ENCODE results near the gene BAHCC1. TPM values are rescaled to one million over a fixed set of nuclear protein-coding genes. Genes with fewer than 3 reads are reported as not detected.

BAHCC1 gene
- total RNA-seq, 1 experiment from 2014 or later = 9.9 TPM

DNA sequence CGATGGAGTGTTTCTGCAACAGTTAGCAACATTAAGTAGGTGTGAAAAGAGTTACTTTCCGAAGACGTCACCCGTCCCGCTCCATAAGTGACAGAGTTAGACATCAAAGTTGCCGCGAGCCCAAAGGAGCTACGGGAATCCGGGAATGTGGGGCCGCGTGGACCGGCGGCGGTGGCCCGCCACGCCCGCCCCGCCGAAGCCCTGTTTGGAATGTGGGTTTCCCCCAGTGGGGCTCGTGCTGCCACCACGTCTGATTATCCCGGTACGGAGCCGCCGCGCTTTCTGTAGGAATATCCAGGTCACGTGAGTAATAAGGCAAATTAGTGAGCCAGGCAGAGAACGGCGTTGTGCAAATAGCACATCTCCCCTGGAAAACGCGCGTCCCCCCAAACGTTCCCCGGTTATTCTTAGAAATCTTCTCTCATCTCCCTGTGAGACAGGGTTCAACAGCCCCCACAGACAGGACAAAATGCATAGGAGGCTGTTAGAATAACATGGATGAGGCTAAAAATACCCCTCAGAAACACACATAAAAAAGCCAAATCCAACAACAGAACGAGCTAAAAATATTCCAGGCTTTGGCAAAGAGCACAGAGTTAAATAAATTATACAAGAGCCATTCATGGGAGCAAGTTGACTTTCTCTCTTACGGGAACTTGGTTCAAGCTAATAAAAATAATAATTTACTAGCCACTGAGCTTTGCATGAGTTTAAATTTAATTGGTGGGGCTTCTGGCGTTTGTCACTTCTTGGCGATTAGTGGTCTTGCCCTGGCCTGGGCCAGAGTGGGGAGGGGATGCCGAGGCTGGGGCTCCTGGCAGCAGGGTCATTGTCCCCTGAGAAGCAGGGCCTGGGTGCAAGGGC lies 8.6 kb downstream of the BAHCC1 start:
- Histone ChIP-seq H3K4me1 (ENCODE audit: insufficient read depth, low read length) (peaks cover 7% of the 10 kb centered on the region; the same call in 1 of the 2 replicates), H3K79me2 (ENCODE audit: low read length) (peaks cover 51% of the 10 kb centered on the region)
- BruUV-seq (replicated peaks) = no TSS peak

DNA sequence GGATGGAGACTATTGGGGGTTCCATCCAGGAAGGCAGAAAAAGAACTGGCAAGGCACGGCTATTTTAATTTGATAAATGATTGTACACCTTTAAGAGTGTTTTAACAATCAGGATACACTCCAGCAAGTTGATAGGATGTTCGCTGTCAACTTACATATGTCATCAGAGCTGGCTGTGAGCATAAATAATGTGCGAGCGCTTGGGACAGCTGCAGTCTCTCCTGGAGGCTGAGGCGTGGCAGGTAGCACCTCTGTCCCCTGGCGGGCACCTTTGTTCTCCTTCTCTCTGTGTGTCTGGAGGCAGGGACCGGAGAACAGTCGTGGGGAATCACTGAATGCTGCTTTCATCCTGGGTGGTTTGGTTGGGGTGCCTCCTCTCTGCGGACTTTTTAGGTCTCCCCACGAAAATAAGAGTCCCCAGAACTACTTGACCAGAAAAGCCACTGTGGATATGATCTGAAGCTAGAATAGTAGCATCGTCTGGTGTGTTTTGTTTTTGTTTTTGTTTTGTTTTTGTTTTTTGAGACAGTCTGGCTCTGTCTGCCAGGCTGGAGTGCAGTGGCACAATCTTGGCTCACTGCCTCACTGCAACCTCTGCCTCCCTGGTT lies 9.4 kb downstream of the BAHCC1 start:
- POLR2A ChIA-PET (ENCODE audit: unreplicated experiment) = no interaction called here
- H3K79me2 ChIP-seq (ENCODE audit: low read length) = peaks cover 49% of the 10 kb centered on the region
- no peaks in the 10 kb centered on the region for H3K27me3 ChIP-seq (ENCODE audit: low read length)
- H2AFZ ChIP-seq (ENCODE audit: low read length) = no peak overlapping the region
- no TSS peak for BruUV-seq (replicated peaks)
- no peak overlapping the region for H3K9ac ChIP-seq (ENCODE audit: low read length)
- H4K20me1 ChIP-seq (ENCODE audit: low read length) = no peaks in the 10 kb centered on the region
- H3K9me2 ChIP-seq (replicated peaks; ENCODE audit: low read length) = no peaks in the 10 kb centered on the region
- H3F3A ChIP-seq (ENCODE audit: low read length, unreplicated experiment) = no peaks in the 10 kb centered on the region
- intact Hi-C loops (cut with micrococcal nuclease) = no loop called here
- TF ChIP-seq EZH2phosphoT487 (IDR thresholded peaks at IDR 0.05; ENCODE audit: borderline replicate concordance, low read length) (no peak), EZH2 (IDR thresholded peaks at IDR 0.05; ENCODE audit: low read length, unreplicated experiment) (no peak)
- TF ChIP-seq, protein P1, sequence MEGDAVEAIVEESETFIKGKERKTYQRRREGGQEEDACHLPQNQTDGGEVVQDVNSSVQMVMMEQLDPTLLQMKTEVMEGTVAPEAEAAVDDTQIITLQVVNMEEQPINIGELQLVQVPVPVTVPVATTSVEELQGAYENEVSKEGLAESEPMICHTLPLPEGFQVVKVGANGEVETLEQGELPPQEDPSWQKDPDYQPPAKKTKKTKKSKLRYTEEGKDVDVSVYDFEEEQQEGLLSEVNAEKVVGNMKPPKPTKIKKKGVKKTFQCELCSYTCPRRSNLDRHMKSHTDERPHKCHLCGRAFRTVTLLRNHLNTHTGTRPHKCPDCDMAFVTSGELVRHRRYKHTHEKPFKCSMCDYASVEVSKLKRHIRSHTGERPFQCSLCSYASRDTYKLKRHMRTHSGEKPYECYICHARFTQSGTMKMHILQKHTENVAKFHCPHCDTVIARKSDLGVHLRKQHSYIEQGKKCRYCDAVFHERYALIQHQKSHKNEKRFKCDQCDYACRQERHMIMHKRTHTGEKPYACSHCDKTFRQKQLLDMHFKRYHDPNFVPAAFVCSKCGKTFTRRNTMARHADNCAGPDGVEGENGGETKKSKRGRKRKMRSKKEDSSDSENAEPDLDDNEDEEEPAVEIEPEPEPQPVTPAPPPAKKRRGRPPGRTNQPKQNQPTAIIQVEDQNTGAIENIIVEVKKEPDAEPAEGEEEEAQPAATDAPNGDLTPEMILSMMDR (conservative IDR thresholded peaks at IDR 0.05; ENCODE audit: low read depth, low read length) = no peak
- ATAC-seq = no peak
- H3K27ac ChIP-seq (ENCODE audit: low read length) = no peak overlapping the region
- H3K4me1 ChIP-seq (ENCODE audit: insufficient read depth, low read length) = peaks cover 7% of the 10 kb centered on the region; the same call in 1 of the 2 replicates
- no peak overlapping the region for H3K4me2 ChIP-seq (ENCODE audit: low read length)
- CTCF ChIA-PET = no interaction called here
- H3K9me3 ChIP-seq (ENCODE audit: low read length) = no peaks in the 10 kb centered on the region
- no peak overlapping the region for H3K4me3 ChIP-seq (ENCODE audit: low read length)
- no peaks in the 10 kb centered on the region for H3K36me3 ChIP-seq (ENCODE audit: low read depth, low read length)
- DNase-seq = no peak

More for the DNA sequence above, 8.6 kb downstream of the BAHCC1 start:
- no peak overlapping the region for H3K9ac ChIP-seq (ENCODE audit: low read length)
- no peaks in the 10 kb centered on the region for H4K20me1 ChIP-seq (ENCODE audit: low read length)
- ChIA-PET CTCF (no interaction called here), POLR2A (ENCODE audit: unreplicated experiment) (no interaction called here)
- no peak for ATAC-seq
- H3K9me2 ChIP-seq (replicated peaks; ENCODE audit: low read length) = no peaks in the 10 kb centered on the region
- TF ChIP-seq, protein P1 (conservative IDR thresholded peaks at IDR 0.05; ENCODE audit: low read depth, low read length) = no peak
- no peak for TF ChIP-seq EZH2phosphoT487 (IDR thresholded peaks at IDR 0.05; ENCODE audit: borderline replicate concordance, low read length)
- TF ChIP-seq EZH2 (IDR thresholded peaks at IDR 0.05; ENCODE audit: low read length, unreplicated experiment) = no peak
- DNase-seq = no peak
- no peak overlapping the region for H3K27ac ChIP-seq (ENCODE audit: low read length)
- H2AFZ ChIP-seq (ENCODE audit: low read length) = no peak overlapping the region
- no peaks in the 10 kb centered on the region for H3K36me3 ChIP-seq (ENCODE audit: low read depth, low read length)
- intact Hi-C loops (cut with micrococcal nuclease) = no loop called here
- H3K27me3 ChIP-seq (ENCODE audit: low read length) = no peaks in the 10 kb centered on the region
- no peak overlapping the region for H3K4me3 ChIP-seq (ENCODE audit: low read length)
- no peaks in the 10 kb centered on the region for H3K9me3 ChIP-seq (ENCODE audit: low read length)
- no peak overlapping the region for H3K4me2 ChIP-seq (ENCODE audit: low read length)
- no peaks in the 10 kb centered on the region for H3F3A ChIP-seq (ENCODE audit: low read length, unreplicated experiment)
